GM23338 (cell line): ENCODE data around the gene DMWD. TPM values are rescaled to one million over a fixed set of nuclear protein-coding genes. Genes with fewer than 3 reads are reported as not detected.

ENCODE experiments used
- CTCF ChIP-seq, 2 experiments: fragments of 200-600 bp in 1 of 2; sonication (generic) in 1 of 2; conservative IDR thresholded peaks; 2 replicates each; pipeline versions ENCODE4 v1.5.1 to v1.6.1; 2016 to 2017; ENCODE audit warnings: antibody characterized with exemption in 2 of 2, low read depth in 2 of 2, mild to moderate bottlenecking in 2 of 2, moderate library complexity in 1 of 2
- ETS1 ChIP-seq: IDR thresholded peaks from 2 replicates; pipeline ENCODE4 v1.6.1; 2016; ENCODE audit warnings: antibody characterized with exemption
- EZH2 ChIP-seq: fragments of 200-600 bp; sonication (generic); IDR thresholded peaks from one replicate; pipeline ENCODE4 v1.8.0; 2017; ENCODE audit warnings: antibody characterized with exemption, mild to moderate bottlenecking, low read depth; ENCODE audit not compliant: unreplicated experiment
- JUNB ChIP-seq: IDR thresholded peaks from one replicate; pipeline ENCODE4 v1.6.1; 2016; ENCODE audit warnings: antibody characterized with exemption; ENCODE audit not compliant: unreplicated experiment
- NANOG ChIP-seq: IDR thresholded peaks from 2 replicates; pipeline ENCODE4 v1.6.1; 2016; ENCODE audit warnings: antibody characterized with exemption, borderline replicate concordance
- POLR2AphosphoS5 ChIP-seq: IDR thresholded peaks from 2 replicates; pipeline ENCODE4 v1.6.1; 2016; ENCODE audit warnings: antibody characterized with exemption, low read depth
- STAT1 ChIP-seq: IDR thresholded peaks from one replicate; pipeline ENCODE4 v1.6.1; 2016; ENCODE audit warnings: antibody characterized with exemption; ENCODE audit not compliant: unreplicated experiment
- ZNF114 ChIP-seq: fragments of 250-450 bp; sonication (Bioruptor Pico); IDR thresholded peaks from 2 replicates; pipeline ENCODE4 v1.5.0; 2020; ENCODE audit warnings: mild to moderate bottlenecking, moderate library complexity
- ZNF331 ChIP-seq: fragments of 250-450 bp; sonication (Bioruptor Pico); IDR thresholded peaks from 2 replicates; pipeline ENCODE4 v1.5.0; 2020; ENCODE audit warnings: low read depth, mild to moderate bottlenecking, moderate library complexity
- ZNF462 ChIP-seq: fragments of 250-450 bp; sonication (Bioruptor Pico); IDR thresholded peaks from 2 replicates; pipeline ENCODE4 v1.5.0; 2020; ENCODE audit warnings: mild to moderate bottlenecking, moderate library complexity
- polyA plus RNA-seq: library from polyadenylated mRNA; unstranded; fragments of >200 nt; fragmentation: Nextera tagmentation; extraction: Ambion mirVana; gene quantifications from 2 replicates; pipeline ENCODE4 v1.2.1, GENCODE V29; 2016
- total RNA-seq: library from RNA; depleted of rRNA; stranded (reverse); fragments of >200 nt; shearing (Covaris generic); gene quantifications from 2 replicates; pipeline ENCODE4 v1.2.3, GENCODE V29; 2014

DMWD gene
- total and polyA plus RNA-seq, 2 experiments from 2014 or later = 12.1 to 45.6 TPM

- TF ChIP-seq ZNF462 (CRISPR knock-in tag) (no peak), ZNF114 (CRISPR knock-in tag) (no peak), CTCF (conservative IDR thresholded peaks at IDR 0.05; ENCODE audit: low read depth in 2 of 2) (no peak), ETS1 (no peak), STAT1 (no peak), JUNB (no peak), POLR2AphosphoS5 (no peak), NANOG (no peak), EZH2 (no peak), ZNF331 (CRISPR knock-in tag) (no peak)
These were observed 34.3 kb upstream of the DMWD start (continued) for GRCh38 chr19:45826934-45827333.
